ENCODE results near the gene ARHGAP1. TPM values are rescaled to one million over a fixed set of nuclear protein-coding genes. Genes with fewer than 3 reads are reported as not detected.

Gene ARHGAP1
- total and polyA plus RNA-seq, 7 donors: 12.5 to 36.1 (median 27.7) TPM

- Histone ChIP-seq H3K9me3 (no peaks in the 10 kb centered on the region), H3K36me3 (ENCODE audit: insufficient read depth in 1 of 2, low read depth in 1 of 2) (peaks cover 0 to 57% of the 10 kb centered on the region in 2 donors), H3K4me3 (no peak overlapping the region), H3K27me3 (ENCODE audit: insufficient read depth in 3 of 3, low read length in 2 of 3) (no peaks in the 10 kb centered on the region), H3K27ac (peak overlapping the region; percentile 74), H3K4me1 (peaks cover 28% of the 10 kb centered on the region)
- intact Hi-C loops (cut with DNase I): no loop called here
- 55 to 74% (median 58%) methylated on average over 15 of the region's 15 CpGs for WGBS, 3 donors
- ATAC-seq: peak in 2 of 4 donors; percentile 8 to 55
- no peak for DNase-seq
- no peak for TF ChIP-seq CTCF (IDR thresholded peaks at IDR 0.05)
Measured at GRCh38 chr11:46686886-46687795, 13.3 kb downstream of the ARHGAP1 start.

GRCh38 chr11:46684367-46684766 is 16.1 kb downstream of the ARHGAP1 start:
- peak; percentile 55 to 84 (median 72) for ATAC-seq
- no peak for TF ChIP-seq CTCF (IDR thresholded peaks at IDR 0.05)
- DNase-seq: no peak
- H3K4me1 ChIP-seq: peaks cover 28% of the 10 kb centered on the region
- H3K27ac ChIP-seq: peak overlapping the region; percentile 75
- H3K36me3 ChIP-seq (ENCODE audit: insufficient read depth in 1 of 2, low read depth in 1 of 2): peaks cover 0 to 65% of the 10 kb centered on the region in 2 donors
- no peak overlapping the region for H3K4me3 ChIP-seq
- H3K27me3 ChIP-seq (ENCODE audit: insufficient read depth in 3 of 3, low read length in 2 of 3): no peaks in the 10 kb centered on the region
- H3K9me3 ChIP-seq: no peaks in the 10 kb centered on the region
- 59 to 60% (median 60%) methylated on average over 3 of the region's 3 CpGs for WGBS, 3 donors
- intact Hi-C loops (cut with DNase I): no loop called here

GRCh38 chr11:46682773-46683752 is 17.4 kb downstream of the ARHGAP1 start:
- TF ChIP-seq CTCF (IDR thresholded peaks at IDR 0.05): no peak
- ATAC-seq (peak in 3 of 4 donors; percentile 22 to 28 (median 25)), DNase-seq (no peak)
- Histone ChIP-seq H3K4me1 (peaks cover 28% of the 10 kb centered on the region), H3K36me3 (ENCODE audit: insufficient read depth in 1 of 2, low read depth in 1 of 2) (peaks cover 0 to 67% of the 10 kb centered on the region in 2 donors), H3K4me3 (no peak overlapping the region), H3K27ac (peak overlapping the region; percentile 75), H3K9me3 (no peaks in the 10 kb centered on the region), H3K27me3 (ENCODE audit: insufficient read depth in 3 of 3, low read length in 2 of 3) (no peaks in the 10 kb centered on the region)
- intact Hi-C loops (cut with DNase I): no loop called here
- 83 to 89% (median 85%) methylated on average over 11 of the region's 11 CpGs for WGBS, 3 donors

- Histone ChIP-seq H3K27me3 (ENCODE audit: insufficient read depth in 3 of 3, low read length in 2 of 3) (no peaks in the 10 kb centered on the region), H3K4me3 (no peak overlapping the region), H3K9me3 (no peaks in the 10 kb centered on the region), H3K36me3 (ENCODE audit: insufficient read depth in 1 of 2, low read depth in 1 of 2) (peaks cover 0 to 65% of the 10 kb centered on the region in 2 donors), H3K27ac (no peak overlapping the region), H3K4me1 (peaks cover 19% of the 10 kb centered on the region)
- intact Hi-C loops (cut with DNase I): no loop called here
- TF ChIP-seq CTCF (IDR thresholded peaks at IDR 0.05): no peak
- ATAC-seq (no peak), DNase-seq (no peak)
- WGBS, 3 donors: 91 to 92% (median 92%) methylated on average over 11 of the region's 11 CpGs
Measured at GRCh38 chr11:46681814-46682213, 18.6 kb downstream of the ARHGAP1 start.
